ENCODE results near the gene NRG2.

The NRG2 gene

DNA sequence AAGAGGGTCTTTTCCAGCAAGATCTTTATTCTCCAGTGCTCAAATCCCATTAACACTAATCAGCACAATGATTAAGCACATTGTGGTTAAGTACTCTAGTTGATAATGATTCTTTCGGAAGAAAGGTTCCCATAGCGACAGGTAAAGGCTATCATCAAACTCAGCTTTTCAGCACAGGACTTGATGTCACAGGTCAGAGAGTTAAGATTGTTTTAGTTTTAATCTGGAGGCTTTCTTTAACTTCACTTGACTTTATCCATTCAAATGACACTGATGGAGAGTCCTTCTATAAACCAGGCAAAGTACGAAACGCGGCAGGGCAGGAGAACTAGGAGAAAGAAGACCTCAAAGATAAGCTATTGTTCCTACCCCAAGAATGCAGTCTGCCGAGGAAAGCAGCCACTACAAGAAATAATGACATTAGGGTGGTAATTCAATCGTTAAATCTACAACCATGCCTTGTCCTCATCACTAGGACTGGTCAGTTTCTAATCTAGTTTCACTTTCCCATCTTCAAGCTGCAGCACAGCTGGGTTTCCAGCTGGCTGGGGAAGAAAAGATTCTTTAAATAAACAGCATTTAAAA lies 4.6 kb downstream of the NRG2 start:
- peak; percentile 31 for DNase-seq (ENCODE audit: low read depth)
- H3K4me3 ChIP-seq (ENCODE audit: control insufficient read depth, low read depth, low read length), result peak overlapping the region; percentile 50
- TF ChIP-seq, protein P1, sequence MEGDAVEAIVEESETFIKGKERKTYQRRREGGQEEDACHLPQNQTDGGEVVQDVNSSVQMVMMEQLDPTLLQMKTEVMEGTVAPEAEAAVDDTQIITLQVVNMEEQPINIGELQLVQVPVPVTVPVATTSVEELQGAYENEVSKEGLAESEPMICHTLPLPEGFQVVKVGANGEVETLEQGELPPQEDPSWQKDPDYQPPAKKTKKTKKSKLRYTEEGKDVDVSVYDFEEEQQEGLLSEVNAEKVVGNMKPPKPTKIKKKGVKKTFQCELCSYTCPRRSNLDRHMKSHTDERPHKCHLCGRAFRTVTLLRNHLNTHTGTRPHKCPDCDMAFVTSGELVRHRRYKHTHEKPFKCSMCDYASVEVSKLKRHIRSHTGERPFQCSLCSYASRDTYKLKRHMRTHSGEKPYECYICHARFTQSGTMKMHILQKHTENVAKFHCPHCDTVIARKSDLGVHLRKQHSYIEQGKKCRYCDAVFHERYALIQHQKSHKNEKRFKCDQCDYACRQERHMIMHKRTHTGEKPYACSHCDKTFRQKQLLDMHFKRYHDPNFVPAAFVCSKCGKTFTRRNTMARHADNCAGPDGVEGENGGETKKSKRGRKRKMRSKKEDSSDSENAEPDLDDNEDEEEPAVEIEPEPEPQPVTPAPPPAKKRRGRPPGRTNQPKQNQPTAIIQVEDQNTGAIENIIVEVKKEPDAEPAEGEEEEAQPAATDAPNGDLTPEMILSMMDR (conservative IDR thresholded peaks at IDR 0.05; ENCODE audit: control insufficient read depth, insufficient read depth, low read depth, low read length), result no peak

- DNase-seq (ENCODE audit: low read depth), result no peak
- TF ChIP-seq, protein P1 (conservative IDR thresholded peaks at IDR 0.05; ENCODE audit: control insufficient read depth, insufficient read depth, low read depth, low read length), result no peak
- no peak overlapping the region for H3K4me3 ChIP-seq (ENCODE audit: control insufficient read depth, low read depth, low read length)
Observed at GRCh38 chr5:140037012-140037411, 6.1 kb downstream of the NRG2 start.

DNA sequence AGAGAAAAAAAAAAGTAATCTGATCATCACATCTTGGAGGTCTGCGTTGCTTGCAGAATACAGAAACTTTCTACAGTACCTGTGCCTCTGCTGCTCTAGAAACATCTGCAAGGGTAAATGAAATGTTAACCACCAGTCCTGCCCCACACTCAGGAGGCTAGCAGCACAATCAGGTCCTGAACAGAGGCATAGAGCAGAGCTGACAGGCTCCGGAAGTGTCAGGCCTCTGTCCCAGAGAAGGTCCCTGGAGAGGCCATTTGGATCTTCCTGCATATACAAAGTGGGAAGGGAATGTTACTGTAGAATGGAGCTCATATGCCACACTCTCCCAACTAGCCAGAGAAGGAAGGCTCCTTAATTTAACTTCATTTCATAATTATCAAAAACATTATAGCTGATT lies 7.2 kb downstream of the NRG2 start:
- H3K4me3 ChIP-seq (ENCODE audit: control insufficient read depth, low read depth, low read length), result no peak overlapping the region
- TF ChIP-seq, protein P1 (conservative IDR thresholded peaks at IDR 0.05; ENCODE audit: control insufficient read depth, insufficient read depth, low read depth, low read length), result no peak
- no peak for DNase-seq (ENCODE audit: low read depth)

- no peak for DNase-seq (ENCODE audit: low read depth)
- TF ChIP-seq, protein P1 (conservative IDR thresholded peaks at IDR 0.05; ENCODE audit: control insufficient read depth, insufficient read depth, low read depth, low read length), result no peak
- no peak overlapping the region for H3K4me3 ChIP-seq (ENCODE audit: control insufficient read depth, low read depth, low read length)
Observed at GRCh38 chr5:140033037-140033760, 9.9 kb downstream of the NRG2 start.

DNA sequence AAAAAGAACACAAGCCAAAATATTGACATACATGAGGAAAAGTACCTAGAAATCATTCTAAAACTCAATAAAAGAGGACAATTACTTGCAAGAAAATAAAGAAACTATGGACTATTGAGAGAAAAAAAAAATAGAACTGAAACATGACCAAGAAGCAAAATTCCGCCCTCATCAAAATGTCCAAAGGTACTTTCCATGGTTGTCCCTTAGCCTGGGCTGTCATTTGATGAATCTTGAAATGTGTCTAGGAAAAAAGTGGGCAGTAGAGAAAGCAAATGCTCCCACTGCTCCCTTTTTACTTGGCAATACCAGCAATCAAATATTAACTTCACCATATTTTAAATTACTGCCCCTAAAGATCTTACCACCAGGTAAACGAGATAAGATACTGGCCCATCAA lies 10.8 kb downstream of the NRG2 start:
- H3K4me3 ChIP-seq (ENCODE audit: control insufficient read depth, low read depth, low read length), result no peak overlapping the region
- TF ChIP-seq, protein P1 (conservative IDR thresholded peaks at IDR 0.05; ENCODE audit: control insufficient read depth, insufficient read depth, low read depth, low read length), result no peak
- no peak for DNase-seq (ENCODE audit: low read depth)

DNA sequence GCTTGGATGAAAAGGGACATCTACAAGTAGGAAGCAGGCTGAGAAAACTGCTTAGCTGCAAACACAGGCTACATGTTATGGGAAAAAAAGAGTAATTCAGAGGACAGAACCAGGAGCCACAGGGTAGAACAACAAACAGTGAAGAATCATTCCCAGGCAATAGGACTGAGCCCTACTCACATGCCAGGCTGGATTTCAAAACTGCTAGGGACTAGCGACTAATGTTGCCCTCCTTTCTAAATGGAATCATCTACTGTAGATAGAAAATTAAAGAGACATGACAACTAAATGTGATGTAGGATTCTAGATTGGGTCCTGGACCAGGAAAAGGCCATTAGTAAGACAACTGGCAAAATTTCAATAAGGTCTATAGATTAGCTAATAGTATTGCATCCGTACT lies 15.3 kb downstream of the NRG2 start:
- TF ChIP-seq, protein P1 (conservative IDR thresholded peaks at IDR 0.05; ENCODE audit: control insufficient read depth, insufficient read depth, low read depth, low read length), result no peak
- H3K4me3 ChIP-seq (ENCODE audit: control insufficient read depth, low read depth, low read length), result no peak overlapping the region
- DNase-seq (ENCODE audit: low read depth), result no peak

Data from fibroblast of mammary gland (primary cell).